Activated naive CD4-positive, alpha-beta T cell treated with anti-CD3 and anti-CD28 coated beads, Interleukin-2, amount 10 ng/mL, durations not matched to agents 7 days and 5 days (primary cell): Measurements from ENCODE around the gene COX5A.
A peak's percentile ranks its signal among the peaks of the same experiment; 100 is the strongest.
"Not testable (repeated sequence)": the region's sequence is repeated elsewhere in the genome, so short reads cannot be mapped to it uniquely, and the experiment has no call there.

Experiments used
- CTCF ChIA-PET: fragments of 350-600 bp; sonication (Branson Sonifier 250); formaldehyde crosslinking; loops from one replicate; lab custom pipeline; 2021; ENCODE audit warnings: antibody characterized with exemption; lab: Charles Lee
- DNase-seq: peaks from one replicate; pipeline ENCODE4 v3.0.0-alpha.2; 2020
- H3K27ac Mint-ChIP-seq: one replicate; pipeline ENCODE4 v1.8.0; 2021; ENCODE audit warnings: mild to moderate bottlenecking, moderate library complexity, mixed read lengths
- H3K27me3 Mint-ChIP-seq: one replicate; pipeline ENCODE4 v1.8.0; 2021; ENCODE audit warnings: mild to moderate bottlenecking, mixed read lengths
- H3K36me3 Mint-ChIP-seq: one replicate; pipeline ENCODE4 v1.8.0; 2021; ENCODE audit warnings: mixed read lengths
- H3K4me1 Mint-ChIP-seq: one replicate; pipeline ENCODE4 v1.8.0; 2021; ENCODE audit warnings: mixed read lengths
- H3K4me3 Mint-ChIP-seq: one replicate; pipeline ENCODE4 v1.8.0; 2021; ENCODE audit warnings: mild to moderate bottlenecking, moderate library complexity, mixed read lengths
- H3K9me3 Mint-ChIP-seq: one replicate; pipeline ENCODE4 v1.8.0; 2021; ENCODE audit warnings: mixed read lengths

Gene COX5A

DNA sequence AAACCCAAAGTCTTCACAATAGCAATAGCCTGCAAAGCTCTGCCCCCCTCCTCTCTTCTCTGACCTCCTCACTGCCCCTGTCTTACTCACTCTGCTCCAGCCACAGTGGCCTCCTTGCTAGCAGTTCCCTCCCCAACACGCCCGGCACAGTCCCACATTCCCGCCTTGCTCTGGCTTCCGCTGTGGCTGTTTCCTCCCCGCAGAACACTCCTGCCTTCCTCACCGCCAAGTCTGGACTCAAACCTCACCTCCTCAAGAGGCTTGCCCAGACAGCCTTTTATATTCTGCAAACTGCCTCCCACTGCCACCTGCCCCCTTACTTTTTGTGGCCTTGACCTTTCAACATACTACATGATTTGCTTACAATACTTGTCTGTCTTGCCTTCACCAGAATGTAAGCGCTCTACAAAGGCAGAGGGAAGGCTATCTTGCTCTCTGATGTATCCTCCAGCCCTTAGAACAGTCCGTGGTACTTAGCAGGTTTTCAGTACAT lies 48.4 kb downstream of the COX5A start:
- peak; percentile 51 for DNase-seq
- H3K4me1 Mint-ChIP-seq = peaks cover 61% of the 10 kb centered on the region

DNA sequence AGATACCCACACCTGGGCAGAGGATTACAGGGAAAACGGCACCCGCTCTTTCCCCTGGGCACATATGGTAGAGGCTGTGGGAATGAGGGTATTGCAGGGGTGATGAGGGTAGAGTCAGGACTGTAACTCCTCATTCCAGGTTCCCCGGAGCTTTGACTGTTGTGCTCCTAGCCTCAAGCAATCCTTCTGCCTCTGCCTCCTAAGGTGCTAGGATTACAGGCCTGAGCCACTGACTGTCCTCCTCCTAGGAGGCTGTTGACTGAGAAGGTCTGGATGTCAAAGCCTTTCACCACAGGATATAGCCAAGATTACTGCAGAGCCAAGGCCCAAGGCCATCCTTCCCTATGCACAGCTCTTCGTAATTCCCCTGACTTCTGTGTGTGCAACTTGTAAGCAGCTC lies 49.2 kb downstream of the COX5A start:
- H3K4me3 Mint-ChIP-seq = peak overlapping the region; percentile 78
- DNase-seq = no peak
- H3K36me3 Mint-ChIP-seq = peaks cover 30% of the 10 kb centered on the region
- no peaks in the 10 kb centered on the region for H3K9me3 Mint-ChIP-seq
- peaks cover 64% of the 10 kb centered on the region for H3K4me1 Mint-ChIP-seq
- no peak overlapping the region for H3K27ac Mint-ChIP-seq
- CTCF ChIA-PET = interaction anchor here (1.4 to 2.9 kb wide), 3 partner anchors 13 to 44 kb away, joined by 3 to 17 read pairs (median 4); no protein-coding TSS in a partner anchor
- no peaks in the 10 kb centered on the region for H3K27me3 Mint-ChIP-seq

More for the DNA sequence above, 48.4 kb downstream of the COX5A start:
- H3K4me3 Mint-ChIP-seq = peak overlapping the region; percentile 78
- H3K9me3 Mint-ChIP-seq = no peaks in the 10 kb centered on the region
- CTCF ChIA-PET = interaction anchor here (0.7 to 2.9 kb wide), 4 partner anchors 12 to 45 kb away, joined by 3 to 17 read pairs (median 4); partner anchors contain the start of gene FAM219B
- peaks cover 32% of the 10 kb centered on the region for H3K36me3 Mint-ChIP-seq
- H3K27ac Mint-ChIP-seq = peak overlapping the region; percentile 99
- no peaks in the 10 kb centered on the region for H3K27me3 Mint-ChIP-seq

DNA sequence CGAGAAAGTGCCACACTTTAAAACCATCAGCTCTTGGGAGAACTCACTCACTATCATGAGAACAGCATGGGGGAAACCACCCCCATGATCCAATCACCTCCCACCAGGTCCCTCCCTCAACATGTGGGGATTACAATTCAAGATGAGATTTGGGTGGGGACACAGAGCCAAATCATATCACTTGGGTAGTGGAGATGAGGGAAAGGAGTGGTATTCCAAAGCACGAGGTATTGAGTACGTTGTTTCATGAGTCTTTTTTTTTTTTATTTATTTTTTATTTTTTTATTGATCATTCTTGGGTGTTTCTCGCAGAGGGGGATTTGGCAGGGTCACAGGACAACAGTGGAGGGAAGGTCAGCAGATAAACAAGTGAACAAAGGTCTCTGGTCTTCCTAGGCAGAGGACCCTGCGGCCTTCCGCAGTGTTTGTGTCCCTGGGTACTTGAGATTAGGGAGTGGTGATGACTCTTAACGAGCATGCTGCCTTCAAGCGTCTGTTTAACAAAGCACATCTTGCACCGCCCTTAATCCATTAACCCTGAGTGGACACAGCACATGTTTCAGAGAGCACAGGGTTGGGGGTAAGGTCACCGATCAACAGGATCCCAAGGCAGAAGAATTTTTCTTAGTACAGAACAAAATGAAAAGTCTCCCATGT lies 50.2 kb downstream of the COX5A start:
- not testable (repeated sequence) for H3K27me3 Mint-ChIP-seq, H3K4me3 Mint-ChIP-seq, DNase-seq, H3K9me3 Mint-ChIP-seq, H3K27ac Mint-ChIP-seq
- peaks cover 20% of the 10 kb centered on the region for H3K36me3 Mint-ChIP-seq
- H3K4me1 Mint-ChIP-seq = peaks cover 59% of the 10 kb centered on the region
- CTCF ChIA-PET = interaction anchor here (1.7 kb wide), 1 partner anchor 18 kb away, joined by 4 read pairs; no protein-coding TSS in a partner anchor

DNA sequence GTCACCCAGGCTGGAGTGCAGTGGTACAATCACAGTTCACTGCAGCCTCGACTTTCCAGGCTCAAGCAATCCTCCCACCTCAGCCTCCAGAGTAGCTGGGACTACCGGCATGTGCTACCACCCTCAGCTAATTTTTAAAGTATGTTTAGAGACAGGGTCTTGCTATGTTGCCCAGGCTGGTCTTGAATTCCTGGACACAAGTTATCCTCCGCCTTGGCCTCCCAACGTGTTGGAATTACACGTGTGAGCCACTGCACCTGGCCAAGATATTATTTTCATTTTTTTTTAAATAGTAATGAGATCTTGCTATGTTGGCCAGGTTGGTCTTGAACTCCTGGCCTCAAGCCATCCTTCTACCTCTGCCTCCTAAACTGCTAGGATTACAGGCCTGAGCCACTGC lies 52.4 kb downstream of the COX5A start:
- Mint-ChIP-seq H3K9me3 (peaks cover 5% of the 10 kb centered on the region), H3K4me3 (no peak overlapping the region), H3K27me3 (peaks cover 4% of the 10 kb centered on the region), H3K4me1 (peaks cover 38% of the 10 kb centered on the region), H3K36me3 (peaks cover under 1% of the 10 kb centered on the region), H3K27ac (no peak overlapping the region)
- CTCF ChIA-PET = interaction anchor here (0.8 kb wide), 1 partner anchor 116 kb away, joined by 3 read pairs; no protein-coding TSS in a partner anchor
- DNase-seq = no peak

DNA sequence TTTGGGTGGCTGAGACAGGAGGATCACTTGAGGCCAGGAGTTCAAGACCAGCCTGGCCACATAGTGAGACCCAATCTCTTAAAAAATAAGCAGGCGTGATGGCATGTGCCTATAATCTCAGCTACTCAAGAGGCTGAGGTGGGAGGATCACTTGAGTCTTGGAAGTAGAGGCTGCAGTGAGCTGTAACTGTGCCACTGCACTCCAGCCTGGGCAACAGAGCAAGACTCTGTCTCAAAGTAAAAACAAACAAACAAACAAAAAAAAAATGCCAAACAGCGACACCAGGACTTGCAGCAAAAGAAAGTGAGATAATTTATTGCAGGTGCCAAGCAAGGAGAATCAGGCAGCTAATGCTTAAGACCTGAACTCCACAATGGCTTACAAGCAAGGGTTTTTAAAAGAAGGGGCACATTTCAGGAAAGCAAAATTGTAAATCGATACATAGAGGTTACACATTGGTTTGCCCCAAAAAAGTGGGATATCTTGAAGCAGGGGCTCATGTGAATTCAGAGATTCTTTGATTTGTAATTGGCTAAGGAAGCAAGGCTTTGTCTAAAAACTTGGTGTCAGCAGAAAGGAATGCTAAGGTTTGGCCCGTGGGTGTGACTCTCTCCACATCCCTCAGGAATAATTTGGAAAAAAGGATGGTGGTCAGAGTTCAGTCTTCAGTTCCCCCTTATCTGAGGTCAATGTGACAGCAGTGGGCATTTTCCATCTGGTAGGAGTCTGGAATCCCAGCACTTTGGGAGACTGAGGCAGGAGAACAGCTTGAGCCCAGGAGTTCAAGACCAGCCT lies 53.2 kb downstream of the COX5A start:
- H3K27me3 Mint-ChIP-seq = peaks cover 4% of the 10 kb centered on the region

DNA sequence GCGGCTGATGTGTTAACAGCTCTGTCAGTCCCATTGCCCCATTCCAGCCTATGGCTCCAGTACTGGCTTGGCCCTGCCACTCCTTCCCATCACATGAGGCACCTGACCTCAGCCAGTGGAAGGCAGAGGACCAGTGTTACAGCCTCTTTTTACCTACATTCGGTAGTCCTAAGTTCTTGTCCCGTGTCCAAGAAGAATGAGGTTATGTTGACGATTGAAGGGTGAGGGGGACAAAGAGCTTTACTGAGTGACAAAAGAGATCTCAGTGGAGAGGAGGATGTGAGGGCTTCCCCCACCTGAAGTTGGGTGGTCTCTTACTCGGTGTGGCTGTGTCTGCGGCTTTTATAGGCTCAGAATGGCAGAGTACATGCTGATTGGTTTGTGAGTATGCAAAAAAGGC lies 55.3 kb downstream of the COX5A start:
- H3K36me3 Mint-ChIP-seq = no peaks in the 10 kb centered on the region
- H3K27ac Mint-ChIP-seq = no peak overlapping the region
- H3K4me3 Mint-ChIP-seq = no peak overlapping the region
- H3K4me1 Mint-ChIP-seq = peaks cover 20% of the 10 kb centered on the region
- H3K9me3 Mint-ChIP-seq = peaks cover 5% of the 10 kb centered on the region
- no peak for DNase-seq
- peaks cover 4% of the 10 kb centered on the region for H3K27me3 Mint-ChIP-seq
- CTCF ChIA-PET = interaction anchor here (1.0 to 2.2 kb wide), 4 partner anchors 9 to 40 kb away, joined by 3 to 10 read pairs (median 3); partner anchors contain the start of gene ULK3

More for the DNA sequence above, 53.2 kb downstream of the COX5A start:
- H3K4me3 Mint-ChIP-seq = no peak overlapping the region
- CTCF ChIA-PET = interaction anchor here (0.7 to 2.2 kb wide), 3 partner anchors 11 to 115 kb away, joined by 3 to 10 read pairs (median 3); partner anchors contain the start of gene SCAMP2
- DNase-seq = no peak
- no peaks in the 10 kb centered on the region for H3K36me3 Mint-ChIP-seq
- peaks cover 5% of the 10 kb centered on the region for H3K9me3 Mint-ChIP-seq
- peaks cover 32% of the 10 kb centered on the region for H3K4me1 Mint-ChIP-seq
- H3K27ac Mint-ChIP-seq = no peak overlapping the region

DNA sequence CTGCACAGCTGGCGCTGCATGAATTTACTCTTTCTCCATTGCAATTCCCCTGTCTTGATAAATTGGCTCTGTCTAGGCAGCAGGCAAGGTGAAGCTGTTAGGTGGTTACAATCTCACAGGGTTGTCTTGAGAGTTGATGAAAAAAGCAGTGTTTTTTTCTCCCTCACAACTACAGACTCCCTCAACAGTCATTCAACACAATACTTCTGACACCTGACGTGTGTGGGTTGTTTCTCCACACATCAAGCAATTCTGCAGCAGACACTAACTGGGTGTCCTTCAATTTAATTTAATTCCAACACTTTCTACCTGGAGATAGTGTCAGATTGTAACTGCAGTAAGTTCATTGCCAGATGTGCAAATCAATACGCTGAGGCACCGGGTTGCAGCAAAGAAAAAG lies 59.6 kb downstream of the COX5A start:
- Mint-ChIP-seq H3K4me1 (peaks cover 11% of the 10 kb centered on the region), H3K9me3 (peaks cover 5% of the 10 kb centered on the region), H3K27me3 (peaks cover 15% of the 10 kb centered on the region), H3K27ac (no peak overlapping the region), H3K4me3 (no peak overlapping the region), H3K36me3 (no peaks in the 10 kb centered on the region)
- no peak for DNase-seq
- CTCF ChIA-PET = no interaction called here

DNA sequence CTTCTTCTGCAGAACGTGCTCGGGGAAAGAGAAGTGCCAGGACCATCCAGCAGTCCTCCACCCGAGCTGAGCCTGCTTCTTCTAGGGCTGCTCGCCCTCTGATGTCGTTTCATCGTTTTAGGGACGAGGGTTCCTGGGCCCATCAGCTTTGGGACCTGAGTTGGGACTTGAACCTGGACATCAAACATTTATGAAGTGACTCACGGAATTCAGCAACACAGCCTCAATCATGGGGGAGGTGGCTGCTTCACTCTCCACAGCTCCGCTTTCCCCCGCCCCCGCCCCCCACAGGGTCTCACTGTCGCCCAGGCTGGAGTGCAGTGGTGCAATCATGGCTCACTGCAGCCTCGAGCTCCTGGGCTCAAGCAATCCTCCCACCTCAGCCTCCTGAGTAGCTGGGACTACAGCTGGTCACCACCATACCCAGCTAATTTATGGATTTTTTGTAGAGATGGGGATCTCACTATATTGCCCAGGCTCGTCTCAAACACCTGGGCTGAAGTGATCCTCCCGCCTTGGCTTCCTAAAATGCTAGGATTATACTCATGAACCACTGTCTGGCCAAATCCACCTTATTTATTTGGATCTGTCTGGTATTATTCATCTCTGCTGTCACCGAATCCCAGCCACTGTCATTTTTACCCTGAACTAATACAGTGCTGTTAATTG lies 64.0 kb downstream of the COX5A start:
- Mint-ChIP-seq H3K27me3 (peaks cover 10% of the 10 kb centered on the region), H3K4me1 (peaks cover 47% of the 10 kb centered on the region), H3K27ac (peak overlapping the region; percentile 94), H3K4me3 (peak overlapping the region; percentile 91), H3K9me3 (no peaks in the 10 kb centered on the region), H3K36me3 (peaks cover 25% of the 10 kb centered on the region)
- peak; percentile 42 for DNase-seq
- CTCF ChIA-PET = interaction anchor here (0.7 to 1.2 kb wide), 5 partner anchors 9 to 36 kb away, joined by 3 to 5 read pairs (median 3); no protein-coding TSS in a partner anchor

DNA sequence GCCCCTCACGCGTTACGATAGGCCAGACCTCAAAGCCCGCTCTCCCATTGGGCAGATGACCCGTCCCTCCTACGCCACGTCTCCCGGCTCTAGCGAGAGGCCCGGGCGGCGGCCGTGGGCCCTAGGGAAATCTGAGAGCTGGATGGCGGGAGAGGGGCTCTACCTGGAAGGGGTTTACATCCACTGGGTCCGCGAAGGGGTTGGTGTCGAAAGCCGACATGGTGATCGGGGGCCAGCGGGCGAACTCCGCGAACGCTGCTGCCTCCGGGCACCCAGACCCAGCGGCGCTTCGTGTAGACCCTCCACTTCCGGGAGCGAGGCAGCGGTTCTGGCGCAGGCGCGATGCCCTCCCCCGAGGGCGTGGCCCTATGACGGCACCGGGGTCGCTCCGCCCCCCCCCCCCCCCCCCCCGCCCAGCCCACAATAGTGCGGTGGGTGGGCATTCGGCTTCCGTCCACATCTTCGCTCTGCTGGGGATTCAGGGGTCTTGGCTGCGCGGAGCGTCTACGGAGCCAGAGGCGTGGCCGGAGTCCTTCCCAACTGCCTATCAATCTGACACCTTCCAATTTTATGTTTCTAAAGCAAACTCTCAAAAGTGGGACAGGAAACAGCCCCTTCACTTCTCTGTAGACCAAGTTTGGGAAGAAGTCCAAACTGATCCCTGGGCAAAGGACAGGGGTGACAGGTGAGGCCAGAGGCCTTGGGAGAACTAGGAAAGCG lies 64.7 kb downstream of the COX5A start, which contains the start of gene SCAMP2:
TSS of gene SCAMP2 (minus strand) at position 330 of the 720 bp plus-strand sequence. CDS start at position 220, 110 bp downstream.
- Mint-ChIP-seq H3K4me3 (peak within 1 kb of the TSS; percentile 91), H3K4me1 (peaks cover 54% of the 10 kb centered on the region), H3K36me3 (peaks cover 29% of the 10 kb centered on the region), H3K27me3 (peaks cover 10% of the 10 kb centered on the region), H3K9me3 (peaks cover under 1% of the 10 kb centered on the region), H3K27ac (peak within 1 kb of the TSS; percentile 94)
- CTCF ChIA-PET = interaction anchor here (0.7 to 1.2 kb wide), 5 partner anchors 10 to 36 kb away, joined by 3 to 5 read pairs (median 3); no protein-coding TSS in a partner anchor
- DNase-seq = peak; percentile 95

DNA sequence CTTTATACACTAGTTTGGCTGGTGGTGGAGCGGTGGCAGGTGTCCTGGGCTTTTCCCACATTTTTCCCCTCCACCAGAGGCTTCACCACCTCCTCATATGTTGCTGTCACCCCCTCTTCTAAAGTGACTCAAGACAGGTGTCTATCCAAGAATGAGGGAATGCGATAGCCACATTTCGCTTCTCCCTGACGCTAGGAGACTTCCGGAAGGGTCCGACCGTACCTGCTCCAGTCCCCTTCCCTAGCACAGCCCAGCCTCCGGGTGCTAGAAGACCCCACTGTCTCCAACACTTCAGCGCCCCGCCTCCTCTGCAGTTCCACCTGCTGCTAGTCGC lies 65.2 kb downstream of the COX5A start:
- DNase-seq = no peak
- CTCF ChIA-PET = no interaction called here
- peaks cover 59% of the 10 kb centered on the region for H3K4me1 Mint-ChIP-seq
- peak overlapping the region; percentile 91 for H3K4me3 Mint-ChIP-seq
- H3K27ac Mint-ChIP-seq = peak overlapping the region; percentile 87
- H3K27me3 Mint-ChIP-seq = peaks cover 10% of the 10 kb centered on the region
- H3K36me3 Mint-ChIP-seq = peaks cover 34% of the 10 kb centered on the region
- H3K9me3 Mint-ChIP-seq = peaks cover 6% of the 10 kb centered on the region

DNA sequence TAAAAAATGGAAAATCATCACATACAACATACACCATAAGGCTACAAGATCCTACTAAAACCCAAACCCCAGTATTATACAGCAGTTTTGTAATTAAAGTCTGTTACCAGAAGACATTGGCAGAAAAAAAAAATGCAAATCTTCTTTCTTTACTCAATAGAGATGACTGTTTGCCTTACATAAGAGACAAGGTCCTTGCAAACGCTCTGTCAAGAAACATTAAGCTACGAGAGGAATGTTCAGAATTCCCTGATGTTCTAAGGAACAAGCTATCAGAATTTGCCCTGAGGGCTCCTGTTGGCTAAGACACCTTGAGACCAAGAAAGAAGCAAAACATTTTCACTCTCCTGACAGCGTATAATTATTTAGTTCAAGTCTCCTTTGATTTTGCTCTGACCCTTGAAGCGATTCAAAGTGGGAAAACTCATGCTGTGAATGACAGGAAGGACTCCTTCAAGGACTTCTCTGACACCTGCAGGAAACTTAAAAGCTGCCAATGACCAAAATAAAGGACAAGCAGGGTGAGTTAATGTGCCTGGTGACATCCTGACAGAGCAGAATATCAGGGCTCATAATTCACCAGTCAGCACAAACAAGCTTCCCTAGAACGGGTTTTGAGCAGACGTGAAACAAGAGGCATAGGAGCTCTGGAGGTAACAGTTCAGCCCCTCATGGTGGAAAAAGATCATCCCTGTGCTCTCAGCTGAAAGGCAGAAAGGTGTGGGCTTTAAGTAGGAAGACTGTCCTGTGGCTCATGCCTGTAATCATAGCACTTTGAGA lies 67.2 kb downstream of the COX5A start:
- CTCF ChIA-PET = interaction anchor here (0.6 to 2.9 kb wide), 10 partner anchors 12 to 88 kb away, joined by 3 to 29 read pairs (median 5); no protein-coding TSS in a partner anchor
- Mint-ChIP-seq H3K27ac (peak overlapping the region; percentile 93), H3K9me3 (peaks cover 6% of the 10 kb centered on the region), H3K4me3 (peak overlapping the region; percentile 91), H3K36me3 (peaks cover 47% of the 10 kb centered on the region), H3K4me1 (peaks cover 77% of the 10 kb centered on the region), H3K27me3 (no peaks in the 10 kb centered on the region)
- DNase-seq = no peak
